Measurements from ENCODE around the gene KRTAP5-9.

- TF ChIP-seq CTCF (IDR thresholded peaks at IDR 0.05; ENCODE audit: poor library complexity) (no peak), EZH2 (IDR thresholded peaks at IDR 0.05; ENCODE audit: borderline replicate concordance) (no peak)
These were observed 22.2 kb upstream of the KRTAP5-9 start for GRCh38 chr11:71525938-71526495.

All from hepatocyte (in vitro differentiated cells).